HFF-Myc (cell line): ENCODE results near the gene SLFN5.
"Not testable (repeated sequence)": the region's sequence is repeated elsewhere in the genome, so short reads cannot be mapped to it uniquely, and the experiment has no call there.

Source experiments
- DNase-seq: peaks from one replicate; pipeline ENCODE4 v3.0.0-alpha.2; 2011; ENCODE audit warnings: low read depth; ENCODE audit errors: extremely low read depth
- H3K4me3 ChIP-seq: replicated peaks from 2 replicates; pipeline ENCODE4 v1.5.1; 2011; ENCODE audit warnings: low read depth, mild to moderate bottlenecking, control low read depth, low read length
- TF ChIP-seq, protein P1 (sequence below): IDR thresholded peaks from 2 replicates; pipeline ENCODE4 v1.5.1; 2012; ENCODE audit warnings: mild to moderate bottlenecking, low read depth, low read length, control low read depth; ENCODE audit errors: missing control alignments

The SLFN5 gene

DNA sequence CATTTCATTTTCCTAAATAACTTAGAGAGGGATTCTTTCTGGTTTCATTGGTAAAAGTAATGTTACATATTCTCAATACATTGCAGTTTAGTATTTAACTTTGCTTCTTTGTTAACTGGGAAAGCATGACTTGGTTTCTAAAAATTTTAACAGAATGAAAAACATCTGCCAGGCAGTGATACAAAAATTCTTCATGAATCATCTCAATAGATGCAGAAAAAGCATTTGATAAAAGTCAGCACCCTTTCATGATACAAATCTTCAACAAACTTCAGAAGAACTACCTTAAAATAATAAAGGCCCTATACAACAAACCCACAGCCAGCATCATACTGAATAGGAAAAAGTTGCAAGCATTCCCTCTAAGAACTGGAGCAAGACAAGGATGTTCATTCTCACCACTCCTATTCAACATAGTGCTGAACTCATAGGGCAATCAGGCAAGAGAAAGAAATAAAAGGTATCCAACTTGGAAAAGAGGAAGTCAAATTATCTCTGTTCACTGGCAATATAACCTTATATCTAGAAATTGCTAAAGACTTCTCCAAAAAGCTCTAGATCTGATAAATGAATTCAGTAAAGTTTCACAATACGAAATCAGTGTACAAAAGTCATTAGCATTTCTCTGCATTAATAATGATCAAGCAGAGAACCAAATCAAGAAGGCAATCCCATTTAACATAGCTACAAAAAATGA is 50.4 kb downstream of the SLFN5 start:
- TF ChIP-seq, protein P1, sequence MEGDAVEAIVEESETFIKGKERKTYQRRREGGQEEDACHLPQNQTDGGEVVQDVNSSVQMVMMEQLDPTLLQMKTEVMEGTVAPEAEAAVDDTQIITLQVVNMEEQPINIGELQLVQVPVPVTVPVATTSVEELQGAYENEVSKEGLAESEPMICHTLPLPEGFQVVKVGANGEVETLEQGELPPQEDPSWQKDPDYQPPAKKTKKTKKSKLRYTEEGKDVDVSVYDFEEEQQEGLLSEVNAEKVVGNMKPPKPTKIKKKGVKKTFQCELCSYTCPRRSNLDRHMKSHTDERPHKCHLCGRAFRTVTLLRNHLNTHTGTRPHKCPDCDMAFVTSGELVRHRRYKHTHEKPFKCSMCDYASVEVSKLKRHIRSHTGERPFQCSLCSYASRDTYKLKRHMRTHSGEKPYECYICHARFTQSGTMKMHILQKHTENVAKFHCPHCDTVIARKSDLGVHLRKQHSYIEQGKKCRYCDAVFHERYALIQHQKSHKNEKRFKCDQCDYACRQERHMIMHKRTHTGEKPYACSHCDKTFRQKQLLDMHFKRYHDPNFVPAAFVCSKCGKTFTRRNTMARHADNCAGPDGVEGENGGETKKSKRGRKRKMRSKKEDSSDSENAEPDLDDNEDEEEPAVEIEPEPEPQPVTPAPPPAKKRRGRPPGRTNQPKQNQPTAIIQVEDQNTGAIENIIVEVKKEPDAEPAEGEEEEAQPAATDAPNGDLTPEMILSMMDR = no peak
- DNase-seq = no peak
- H3K4me3 ChIP-seq = no peak overlapping the region

DNA sequence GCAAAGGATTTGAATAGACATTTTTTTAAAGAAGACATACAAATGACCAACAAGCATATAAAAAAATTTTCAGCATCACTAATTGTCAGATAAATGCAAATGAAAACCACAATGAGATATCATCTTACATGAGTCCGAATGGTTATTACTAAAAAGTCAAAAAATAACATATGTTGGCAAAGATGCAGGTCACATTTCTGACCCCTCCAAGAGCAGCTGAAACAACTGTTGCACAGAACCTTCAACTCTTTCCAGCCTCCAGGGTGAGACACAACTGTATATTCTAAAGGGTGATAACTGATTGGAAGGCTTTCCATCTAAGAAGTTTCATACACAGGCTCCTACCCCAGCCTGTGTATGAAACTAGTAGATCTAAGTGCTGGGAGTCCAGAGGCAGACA is 51.9 kb downstream of the SLFN5 start:
- TF ChIP-seq, protein P1 = no peak
- no peak overlapping the region for H3K4me3 ChIP-seq
- DNase-seq = no peak

DNA sequence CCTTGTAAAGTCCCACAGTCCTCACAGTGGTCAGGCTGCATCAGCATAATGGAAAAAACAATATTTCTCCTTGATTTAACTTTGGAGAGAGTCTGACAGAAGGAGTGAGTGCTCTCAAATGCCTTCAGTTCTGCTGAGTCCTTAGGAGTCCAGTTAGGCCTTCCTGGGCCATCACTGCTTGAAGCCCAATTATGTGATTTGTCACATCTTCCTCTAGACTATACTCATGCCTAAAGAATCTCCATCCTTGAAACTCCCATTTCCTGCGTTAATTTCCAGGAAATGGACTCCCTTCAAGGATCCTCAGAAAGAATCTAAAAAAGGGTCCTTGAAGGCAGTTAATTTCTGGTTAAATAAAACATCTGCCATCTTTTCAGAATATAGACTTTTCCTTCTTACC is 52.8 kb downstream of the SLFN5 start:
- DNase-seq = no peak

DNA sequence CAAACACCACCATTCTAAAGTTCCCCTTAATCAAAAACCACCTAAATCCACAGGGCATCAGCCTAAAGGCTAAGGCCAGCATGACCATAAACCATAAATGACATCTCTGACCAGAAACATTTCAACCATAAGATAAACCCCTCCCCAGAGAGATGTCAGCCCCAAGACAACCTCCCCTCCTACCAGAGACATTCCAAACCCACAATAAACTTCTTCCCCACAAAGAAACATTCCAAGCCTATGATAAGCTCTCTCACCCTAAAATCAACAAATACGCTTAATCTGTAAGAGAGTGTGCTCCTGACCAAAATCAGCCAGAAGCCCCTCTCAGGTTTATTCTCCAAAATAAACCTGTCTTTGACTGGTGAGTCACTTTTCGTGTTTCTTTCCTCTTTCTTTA is 54.8 kb downstream of the SLFN5 start:
- DNase-seq = no peak
- H3K4me3 ChIP-seq = no peak overlapping the region
- TF ChIP-seq, protein P1 = no peak

More for the DNA sequence above, 52.8 kb downstream of the SLFN5 start:
- H3K4me3 ChIP-seq = no peak overlapping the region
- TF ChIP-seq, protein P1 = no peak

DNA sequence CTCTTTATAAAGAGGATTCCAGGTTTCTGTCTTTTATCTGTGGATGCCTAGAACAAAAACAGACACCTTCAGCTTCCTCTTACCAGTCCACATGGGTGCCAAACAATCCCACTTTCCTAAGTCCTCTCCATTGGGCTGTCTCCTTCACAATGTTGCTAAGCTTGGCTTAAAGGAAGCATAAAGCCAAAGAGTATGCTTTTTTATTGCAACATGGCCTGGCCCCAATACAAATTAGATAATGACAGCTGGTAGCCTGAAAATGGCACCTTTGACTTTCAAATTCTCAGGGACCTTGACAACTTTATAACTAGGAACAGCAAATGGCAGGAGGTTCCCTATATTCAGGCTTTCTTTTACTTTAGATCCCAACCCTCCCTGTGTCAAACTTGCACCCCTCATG is 55.8 kb downstream of the SLFN5 start:
- no peak for DNase-seq
- H3K4me3 ChIP-seq = no peak overlapping the region
- TF ChIP-seq, protein P1 = no peak

DNA sequence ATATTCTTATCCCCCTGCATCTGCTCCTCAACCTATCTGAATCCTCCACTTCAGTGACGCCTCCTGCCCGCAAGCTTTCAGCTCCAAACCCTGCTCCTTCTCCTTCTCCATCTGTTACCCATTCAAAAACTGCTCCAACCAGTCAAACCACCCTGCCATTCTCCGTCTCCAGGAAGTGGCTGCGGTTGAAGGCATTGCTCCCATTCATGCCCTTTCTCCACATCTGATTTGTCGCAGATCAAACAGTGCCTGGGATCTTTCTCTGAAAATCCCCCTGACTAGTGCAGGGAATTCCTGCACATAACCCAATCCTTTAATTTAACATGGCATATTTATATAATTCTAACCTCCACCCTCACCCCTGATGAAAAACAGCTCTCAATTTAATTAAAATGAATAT is 56.3 kb downstream of the SLFN5 start:
- TF ChIP-seq, protein P1 = no peak
- no peak overlapping the region for H3K4me3 ChIP-seq
- DNase-seq = no peak

DNA sequence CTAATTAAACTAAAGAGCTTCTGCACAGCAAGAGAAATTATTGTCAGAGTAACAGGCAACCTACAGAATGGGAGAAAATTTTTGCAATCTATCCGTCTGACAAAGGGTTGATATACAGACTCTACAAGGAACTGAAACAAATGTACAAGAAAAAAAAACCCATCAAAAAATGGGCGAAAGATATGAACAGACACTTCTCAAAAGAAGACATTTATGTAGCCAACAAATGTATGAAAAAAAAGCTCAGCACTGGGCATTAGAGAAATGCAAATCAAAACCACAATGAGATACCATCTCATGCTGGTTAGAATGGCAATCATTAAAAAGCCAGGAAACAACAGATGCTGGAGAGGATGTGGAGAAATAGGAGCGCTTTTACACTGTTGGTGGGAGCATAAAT is 66.5 kb downstream of the SLFN5 start:
- DNase-seq, H3K4me3 ChIP-seq: not testable (repeated sequence)
